HL-60/S4 treated with phorbol 12-myristate 13-acetate at 8.2 ng/mL for 4 days and 3 days (cell line): Measurements from ENCODE around the gene THRB.

ENCODE experiments used
- in situ Hi-C: fragments of 300-500 bp; cut with MboI; formaldehyde crosslinking; loops from 2 replicates; pipeline ENCODE4 v1.15.0; 2022; ENCODE audit warnings: low sequenced_read_pairs

The THRB gene

GRCh38 chr3:24385012-24385615 lies 109.5 kb downstream of the THRB start:
- in situ Hi-C loops, result no loop called here

DNA sequence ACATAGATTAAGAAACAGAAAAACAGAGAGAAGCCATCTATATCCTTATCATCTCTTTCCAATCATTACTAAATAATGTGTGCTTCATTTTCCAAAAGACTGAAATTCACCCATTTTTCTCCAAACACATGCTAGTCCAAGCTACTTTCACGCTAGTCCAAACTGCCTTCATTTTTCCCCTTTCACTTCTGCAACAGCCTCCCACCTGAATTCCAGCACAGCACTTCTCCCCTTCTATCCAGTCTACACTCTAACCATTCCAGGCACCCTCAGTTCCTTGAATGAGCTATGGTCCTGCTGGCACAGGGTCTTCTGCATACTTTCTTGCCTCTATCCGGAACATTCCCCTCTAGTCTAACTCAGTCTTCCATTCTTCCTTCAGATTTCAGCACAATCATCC lies 112.0 kb downstream of the THRB start:
- in situ Hi-C loops, result no loop called here

DNA sequence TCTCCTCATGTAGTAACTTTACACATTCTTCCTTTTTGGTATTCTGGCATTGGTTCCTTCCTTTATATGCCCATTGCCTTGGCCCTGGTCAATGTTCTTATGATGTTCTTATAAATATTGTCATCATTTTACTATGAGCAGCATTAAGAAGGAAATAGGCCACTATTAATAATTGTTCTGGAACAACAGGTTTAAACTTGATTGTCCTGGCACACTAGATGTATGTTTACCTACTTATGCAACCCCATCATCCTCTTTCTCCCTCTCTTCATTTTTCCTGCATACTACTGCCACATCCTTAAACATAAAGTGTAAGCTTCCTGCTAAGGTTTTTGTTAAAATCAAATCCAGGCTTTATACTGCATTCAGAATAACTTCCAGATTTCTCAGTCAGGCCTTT lies 114.7 kb downstream of the THRB start:
- in situ Hi-C loops, result no loop called here

GRCh38 chr3:24378313-24378712 lies 116.3 kb downstream of the THRB start:
- in situ Hi-C loops, result no loop called here

- in situ Hi-C loops, result no loop called here
Measured at GRCh38 chr3:24377218-24377993, 117.2 kb downstream of the THRB start.

DNA sequence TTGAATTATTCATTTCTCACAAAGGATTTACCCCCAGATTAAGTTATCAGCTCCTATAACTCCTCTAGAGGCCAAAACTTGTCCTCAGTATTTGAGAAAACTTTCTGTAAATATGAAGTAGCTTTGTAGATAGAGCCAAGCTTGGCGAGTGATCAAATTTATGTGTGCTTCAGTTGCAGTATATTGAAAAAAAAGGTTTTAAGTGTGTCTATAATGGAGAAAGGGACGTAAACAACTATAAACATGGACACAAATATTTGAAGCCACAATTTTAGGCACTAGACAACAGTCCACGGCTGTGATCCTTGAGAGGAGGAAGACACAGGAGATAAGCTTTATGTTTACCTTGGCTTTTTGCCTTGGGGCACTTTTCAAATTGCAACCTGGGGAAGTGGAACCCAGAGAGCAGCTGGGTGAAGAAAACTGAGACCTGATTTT lies 118.7 kb downstream of the THRB start:
- in situ Hi-C loops, result no loop called here

DNA sequence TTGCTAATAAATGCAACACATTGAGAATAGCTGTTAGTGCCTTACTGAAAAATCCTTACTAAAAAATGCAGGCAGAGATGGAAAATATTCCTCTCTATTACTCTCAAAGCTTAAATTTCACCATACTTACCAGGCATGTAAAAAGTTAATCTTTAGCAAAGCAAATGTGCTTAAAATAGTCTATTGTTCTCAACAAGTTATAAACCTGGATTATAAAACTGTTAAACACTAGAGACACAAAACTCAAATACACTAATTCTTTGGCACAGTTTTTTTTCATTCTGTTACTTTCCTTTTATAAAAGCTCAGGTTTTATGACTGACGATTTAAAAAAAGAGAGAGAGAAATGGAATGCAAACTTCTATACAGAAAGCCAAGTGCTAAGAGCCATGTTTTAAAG lies 119.8 kb downstream of the THRB start:
- in situ Hi-C loops, result no loop called here

DNA sequence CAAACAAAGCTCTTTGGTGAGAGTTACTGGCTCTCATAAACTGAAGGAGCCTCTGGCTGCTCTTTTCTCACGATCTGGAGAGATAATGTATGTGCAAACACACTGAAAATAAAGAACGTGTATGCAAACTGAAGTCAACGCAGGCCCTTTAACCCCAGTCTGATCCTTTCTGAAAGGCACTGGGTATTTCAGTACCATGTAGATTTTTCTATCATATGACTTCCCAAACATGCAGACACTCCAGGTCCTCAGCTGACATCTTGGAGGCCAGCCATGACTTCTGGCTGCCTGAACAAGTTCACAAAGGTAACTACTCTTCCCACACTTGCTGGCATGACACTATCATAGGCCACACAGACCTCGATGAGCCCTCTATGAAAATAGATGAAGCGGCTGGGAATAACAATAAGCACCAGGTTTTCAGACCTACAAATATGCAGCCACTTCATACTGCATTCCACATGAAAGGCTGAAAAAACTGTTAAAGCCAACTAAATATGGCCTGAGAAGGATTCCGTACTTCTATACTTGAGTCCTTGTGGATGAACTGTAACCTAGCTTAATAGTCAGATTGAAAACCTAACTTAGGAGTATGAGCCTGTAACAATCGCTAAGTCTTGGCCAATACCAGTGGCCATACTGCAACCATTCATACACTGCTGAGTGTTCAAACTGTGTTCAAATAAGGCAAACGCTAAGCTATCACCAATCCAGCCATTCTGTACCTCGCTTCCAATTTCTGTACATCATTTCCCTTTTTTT lies 121.3 kb downstream of the THRB start:
- in situ Hi-C loops, result no loop called here

DNA sequence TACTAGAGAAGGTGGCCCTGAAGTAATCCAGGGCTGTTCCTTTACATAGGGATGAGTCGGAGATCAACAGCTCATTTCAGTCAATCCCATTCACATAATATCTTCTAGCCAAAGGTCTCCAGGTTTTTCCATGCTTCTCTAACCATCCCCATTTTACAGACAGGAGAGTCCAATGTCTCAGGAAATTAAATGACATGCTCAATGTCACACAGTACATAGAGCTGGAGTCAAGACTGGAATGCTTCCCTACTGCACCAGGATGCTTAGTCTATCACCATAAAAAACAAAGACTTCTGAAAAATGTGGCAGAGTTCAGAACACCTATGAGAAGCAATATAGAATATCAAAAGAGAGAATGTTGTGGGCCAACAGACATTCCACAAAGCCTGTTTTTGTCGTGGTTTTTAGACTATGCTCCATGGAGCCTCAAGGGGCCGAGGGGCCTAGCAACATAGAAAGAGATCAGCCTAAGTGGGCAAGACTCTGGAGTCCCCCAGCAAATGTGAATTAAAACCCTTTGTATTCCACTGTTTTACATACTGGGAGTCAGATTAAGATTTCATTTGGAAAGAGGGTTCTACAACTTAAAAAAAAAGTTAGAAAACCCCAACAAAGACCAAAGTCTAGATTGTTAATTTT lies 122.0 kb downstream of the THRB start:
- in situ Hi-C loops, result no loop called here

- in situ Hi-C loops, result no loop called here
Measured at GRCh38 chr3:24370352-24371090, 124.1 kb downstream of the THRB start.

DNA sequence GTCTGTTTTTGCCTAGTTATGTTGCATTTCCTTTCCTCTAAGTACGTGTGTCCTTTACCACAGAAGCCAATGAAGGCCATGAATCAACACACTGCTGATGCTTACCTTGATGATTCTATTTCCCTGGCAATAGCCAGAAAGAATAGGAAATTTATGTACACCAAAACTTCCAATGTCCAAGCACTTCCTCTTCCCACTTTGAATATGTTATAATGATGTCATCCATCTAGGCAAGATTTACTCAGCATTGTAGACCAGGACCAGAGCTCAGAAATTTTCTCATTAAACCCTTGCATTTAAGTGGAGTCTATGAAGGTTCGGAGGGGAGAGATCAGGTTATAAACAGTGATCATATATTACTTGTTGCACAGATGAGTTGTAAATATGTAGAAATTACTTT lies 126.0 kb downstream of the THRB start:
- in situ Hi-C loops, result no loop called here

DNA sequence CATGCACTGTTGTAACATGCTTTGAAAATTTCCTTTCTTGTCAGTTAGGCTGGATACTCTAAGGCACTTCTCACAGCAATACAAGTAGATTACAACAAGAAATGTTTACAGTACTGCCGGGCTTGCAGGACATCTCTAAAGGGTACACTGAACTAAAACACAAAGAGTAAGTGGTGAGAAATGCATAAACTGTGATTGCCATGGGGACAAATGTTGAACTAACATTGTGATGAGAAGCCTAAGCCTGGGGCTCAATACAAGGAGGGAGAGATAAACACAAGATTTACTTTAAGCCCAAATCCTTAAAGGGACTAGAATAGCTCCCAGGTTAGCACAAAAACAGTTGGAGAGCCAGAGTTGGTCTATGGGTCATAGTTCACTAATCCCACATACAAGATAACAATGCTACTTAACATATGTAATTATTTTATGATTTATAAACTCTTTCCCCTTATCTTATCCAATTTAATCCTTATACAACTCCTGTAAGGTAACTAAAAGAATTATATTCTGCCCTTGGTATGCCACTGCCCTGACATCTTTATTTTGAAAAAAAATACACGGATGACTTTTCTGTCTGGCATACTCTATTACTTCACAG lies 126.9 kb downstream of the THRB start:
- in situ Hi-C loops, result no loop called here

- in situ Hi-C loops, result no loop called here
Measured at GRCh38 chr3:24367216-24367615, 127.4 kb downstream of the THRB start.

DNA sequence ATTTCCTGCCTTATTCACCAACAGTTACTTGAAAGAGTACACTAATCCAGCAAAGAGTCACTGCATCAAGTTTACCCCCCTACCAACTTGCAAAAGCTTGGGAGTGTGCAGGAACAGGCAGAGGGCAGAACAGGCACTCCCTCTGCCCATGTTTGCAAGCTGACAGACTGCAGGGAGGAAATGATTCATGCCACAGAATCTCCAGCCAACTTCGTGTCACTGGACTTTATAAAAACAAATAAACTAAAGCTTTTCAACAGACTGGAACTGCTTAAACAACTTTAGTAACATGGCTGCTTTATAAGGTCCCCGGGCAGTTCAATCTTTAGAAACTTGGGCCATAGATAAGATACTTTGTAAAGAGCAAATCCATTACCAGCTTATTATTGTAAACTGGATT lies 129.5 kb downstream of the THRB start:
- in situ Hi-C loops, result no loop called here

GRCh38 chr3:24364359-24364758 lies 130.3 kb downstream of the THRB start:
- in situ Hi-C loops, result no loop called here

DNA sequence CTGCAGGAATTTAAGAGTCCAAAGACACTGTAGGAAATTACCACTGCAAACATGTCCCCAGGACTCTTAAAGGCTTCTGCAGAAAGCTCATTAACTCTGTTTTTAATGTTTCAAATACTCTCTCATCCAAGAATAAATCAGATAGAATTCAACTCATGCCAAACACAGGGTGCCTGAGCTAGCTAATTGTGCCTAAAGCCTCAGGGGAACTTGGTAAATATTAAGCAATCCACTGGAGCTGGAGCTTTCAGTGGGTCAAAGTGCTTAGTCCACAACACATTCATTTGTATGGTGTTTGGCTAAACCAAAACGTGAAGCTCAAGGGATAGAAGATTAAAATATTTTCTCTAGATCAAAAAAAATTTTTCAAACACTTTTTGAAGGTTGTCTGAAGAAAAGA lies 131.4 kb downstream of the THRB start:
- in situ Hi-C loops, result no loop called here

- in situ Hi-C loops, result no loop called here
Measured at GRCh38 chr3:24361623-24362022, 133.0 kb downstream of the THRB start.

GRCh38 chr3:24360957-24361356 lies 133.7 kb downstream of the THRB start:
- in situ Hi-C loops, result no loop called here

DNA sequence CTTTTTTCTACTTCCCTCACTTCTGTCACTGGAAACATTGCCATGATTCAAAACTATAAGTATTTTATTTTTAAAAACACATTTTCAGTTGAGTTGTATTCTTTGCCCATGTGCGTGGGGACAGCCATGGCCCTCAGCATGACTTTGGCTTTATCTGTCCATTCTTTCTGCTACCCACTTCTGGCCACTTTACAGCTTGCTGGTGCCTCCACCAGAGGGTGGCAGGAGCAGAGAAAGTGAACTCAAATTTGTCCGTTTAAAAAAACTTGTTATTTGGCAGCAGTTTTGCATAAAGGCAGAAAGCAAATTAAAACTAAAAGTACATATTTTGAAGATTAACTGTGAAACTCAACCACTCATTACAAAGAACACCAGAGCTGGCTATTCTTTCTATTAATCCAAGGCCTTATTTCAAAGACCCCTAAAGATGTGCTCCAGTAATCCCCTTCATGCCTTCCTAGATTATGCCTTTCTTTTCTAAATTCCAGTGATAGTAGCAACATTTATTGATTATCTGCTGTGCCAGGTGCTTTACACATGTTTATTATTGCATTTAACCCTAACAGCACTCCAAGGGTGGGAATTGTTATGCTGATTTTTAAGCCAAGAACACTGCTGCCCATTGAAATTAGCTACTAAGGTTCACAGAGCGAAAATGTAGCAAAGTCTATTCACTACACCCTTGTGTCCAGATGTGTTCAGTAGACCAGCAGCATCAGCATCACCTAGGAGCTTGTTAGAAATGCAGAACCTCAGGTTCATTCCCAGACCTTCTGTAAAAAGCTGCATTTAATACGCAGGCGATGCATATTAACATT lies 134.8 kb downstream of the THRB start:
- in situ Hi-C loops, result no loop called here

DNA sequence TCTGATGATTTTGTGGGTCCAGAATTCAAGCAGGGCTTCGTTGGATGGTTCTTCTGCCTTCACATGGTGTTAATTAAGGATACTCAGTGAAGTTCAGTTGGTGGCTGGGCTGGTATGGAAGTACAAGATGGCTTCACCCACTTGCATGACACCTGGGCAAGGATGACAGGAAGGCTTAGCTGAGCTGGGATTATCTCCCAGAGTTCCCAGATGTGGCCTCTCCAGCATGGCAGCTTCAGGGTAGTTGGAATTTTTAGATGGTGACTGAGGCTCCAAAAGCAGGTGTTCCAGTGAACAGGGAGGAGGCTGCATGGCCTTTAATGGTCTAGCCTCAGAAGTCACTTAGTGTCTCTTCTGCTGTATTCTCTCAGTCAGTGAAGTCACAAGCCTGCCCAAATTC lies 135.5 kb downstream of the THRB start:
- in situ Hi-C loops, result no loop called here
